Loucy (cell line): ENCODE data around the gene PARP6.

Experiments
- H2AFZ ChIP-seq: fragments of 200-600 bp; sonication (generic); 2 replicates; pipeline ENCODE4 v1.6.0; 2016; ENCODE audit warnings: antibody characterized with exemption, mild to moderate bottlenecking, low read length, moderate library complexity
- H3F3A ChIP-seq: fragments of 200-600 bp; 2 replicates; pipeline ENCODE4 v1.6.0; 2016; ENCODE audit warnings: antibody characterized with exemption, low read depth, mild to moderate bottlenecking
- H3K27me3 ChIP-seq: fragments of 200-600 bp; sonication (generic); 2 replicates; pipeline ENCODE4 v1.6.1; 2014; ENCODE audit warnings: low read length, mild to moderate bottlenecking; ENCODE audit not compliant: insufficient read depth, poor library complexity, severe bottlenecking
- H3K36me3 ChIP-seq: fragments of 200-600 bp; sonication (generic); 2 replicates; pipeline ENCODE4 v1.6.1; 2016; ENCODE audit warnings: low read length; ENCODE audit not compliant: insufficient read depth
- H3K4me1 ChIP-seq: fragments of 200-600 bp; sonication (generic); 2 replicates; pipeline ENCODE4 v1.5.1; 2014; ENCODE audit warnings: low read length, mild to moderate bottlenecking; ENCODE audit not compliant: insufficient read depth, poor library complexity, severe bottlenecking
- H3K4me2 ChIP-seq: fragments of 200-600 bp; sonication (generic); 2 replicates; pipeline ENCODE4 v1.6.0; 2014; ENCODE audit warnings: antibody characterized with exemption, low read length, low read depth, mild to moderate bottlenecking; ENCODE audit not compliant: poor library complexity, severe bottlenecking
- H3K4me3 ChIP-seq: fragments of 200-600 bp; sonication (generic); 2 replicates; pipeline ENCODE4 v1.5.1; 2014; ENCODE audit warnings: low read length, mild to moderate bottlenecking, mixed read lengths; ENCODE audit not compliant: poor library complexity, severe bottlenecking
- H3K79me2 ChIP-seq: fragments of 200-600 bp; sonication (generic); 2 replicates; pipeline ENCODE4 v1.6.1; 2014; ENCODE audit warnings: low read length; ENCODE audit not compliant: insufficient read depth
- H3K9ac ChIP-seq: fragments of 200-600 bp; sonication (generic); 2 replicates; pipeline ENCODE4 v1.6.0; 2014; ENCODE audit warnings: mild to moderate bottlenecking, low read depth, low read length, moderate library complexity; ENCODE audit not compliant: poor library complexity, severe bottlenecking
- H3K9me2 ChIP-seq: fragments of 200-600 bp; sonication (generic); replicated peaks from 2 replicates; pipeline ENCODE4 v1.6.1; 2016; ENCODE audit warnings: low read depth, low read length, mixed read lengths
- H3K9me3 ChIP-seq: fragments of 200-600 bp; sonication (generic); 2 replicates; pipeline ENCODE4 v1.6.1; 2014; ENCODE audit warnings: mild to moderate bottlenecking, antibody characterized with exemption, low read length, low read depth; ENCODE audit not compliant: insufficient read depth
- H4K20me1 ChIP-seq: fragments of 200-600 bp; sonication (generic); 2 replicates; pipeline ENCODE4 v1.6.0; 2014; ENCODE audit warnings: antibody characterized with exemption, low read length, mild to moderate bottlenecking; ENCODE audit not compliant: insufficient read depth, poor library complexity, severe bottlenecking
- CTCF ChIP-seq: fragments of 200-600 bp; sonication (generic); conservative IDR thresholded peaks from 2 replicates; pipeline ENCODE4 v1.5.1; 2014; ENCODE audit warnings: mild to moderate bottlenecking, antibody characterized with exemption, low read length
- EZH2phosphoT487 ChIP-seq: fragments of 200-600 bp; IDR thresholded peaks from 2 replicates; pipeline ENCODE4 v1.6.1; 2018; ENCODE audit warnings: antibody characterized with exemption, mild to moderate bottlenecking, moderate library complexity, borderline replicate concordance

PARP6 gene

GRCh38 chr15:72239652-72240051 lies 32.7 kb downstream of the PARP6 start:
- TF ChIP-seq CTCF (no peak), EZH2phosphoT487 (no peak)
- Histone ChIP-seq H3K4me2 (no peak overlapping the region), H2AFZ (no peak overlapping the region), H3K9ac (no peak overlapping the region), H3K27me3 (no peaks in the 10 kb centered on the region), H3K4me1 (peaks cover 22% of the 10 kb centered on the region), H3K36me3 (peaks cover 31% of the 10 kb centered on the region; the same call in 1 of the 2 replicates), H4K20me1 (no peaks in the 10 kb centered on the region), H3K9me2 (no peaks in the 10 kb centered on the region), H3K4me3 (no peak overlapping the region), H3K79me2 (0 out of 2 replicates have a peak, but pooled peaks cover 4% of the 10 kb centered on the region), H3F3A (no peaks in the 10 kb centered on the region; the same call in 1 of the 2 replicates), H3K9me3 (no peaks in the 10 kb centered on the region)

GRCh38 chr15:72238586-72238985 lies 33.8 kb downstream of the PARP6 start:
- Histone ChIP-seq H3F3A (no peaks in the 10 kb centered on the region; the same call in 1 of the 2 replicates), H3K4me2 (no peak overlapping the region), H3K36me3 (peaks cover 22% of the 10 kb centered on the region; the same call in 1 of the 2 replicates)

GRCh38 chr15:72237853-72238224 lies 34.5 kb downstream of the PARP6 start:
- Histone ChIP-seq H3K4me1 (peaks cover 22% of the 10 kb centered on the region), H3F3A (no peaks in the 10 kb centered on the region; the same call in 1 of the 2 replicates), H4K20me1 (no peaks in the 10 kb centered on the region), H3K27me3 (no peaks in the 10 kb centered on the region), H3K79me2 (0 out of 2 replicates have a peak, but pooled peaks cover 4% of the 10 kb centered on the region), H3K9me2 (no peaks in the 10 kb centered on the region), H3K9me3 (no peaks in the 10 kb centered on the region), H3K4me2 (peak overlapping the region; percentile 81), H3K9ac (no peak overlapping the region), H3K4me3 (peak overlapping the region; percentile 63), H3K36me3 (peaks cover 20% of the 10 kb centered on the region; the same call in 1 of the 2 replicates), H2AFZ (no peak overlapping the region)
- no peak for TF ChIP-seq EZH2phosphoT487
- TF ChIP-seq CTCF = no peak

More at GRCh38 chr15:72238586-72238985, 33.8 kb downstream of the PARP6 start:
- Histone ChIP-seq H3K4me3 (no peak overlapping the region), H3K9me2 (no peaks in the 10 kb centered on the region), H3K4me1 (peaks cover 22% of the 10 kb centered on the region), H4K20me1 (no peaks in the 10 kb centered on the region), H3K27me3 (no peaks in the 10 kb centered on the region), H3K9me3 (no peaks in the 10 kb centered on the region), H2AFZ (no peak overlapping the region), H3K79me2 (0 out of 2 replicates have a peak, but pooled peaks cover 4% of the 10 kb centered on the region), H3K9ac (no peak overlapping the region)
- TF ChIP-seq EZH2phosphoT487 = no peak
- no peak for TF ChIP-seq CTCF
